Measurements from ENCODE around the gene AIF1.
"Not testable (repeated sequence)": the region's sequence is repeated elsewhere in the genome, so short reads cannot be mapped to it uniquely, and the experiment has no call there.

The AIF1 gene

GRCh38 chr6:31582230-31582643 lies 32.8 kb upstream of the AIF1 start, which contains the start of gene LTB:
Gene LTB, minus strand, starts transcription at chr6:31582424. Its CDS starts 7 bp downstream, at chr6:31582417.
- peak within 1 kb of the TSS; percentile 79 for H3K4me3 ChIP-seq (ENCODE audit: low read depth, low read length)
- TF ChIP-seq, protein P1, sequence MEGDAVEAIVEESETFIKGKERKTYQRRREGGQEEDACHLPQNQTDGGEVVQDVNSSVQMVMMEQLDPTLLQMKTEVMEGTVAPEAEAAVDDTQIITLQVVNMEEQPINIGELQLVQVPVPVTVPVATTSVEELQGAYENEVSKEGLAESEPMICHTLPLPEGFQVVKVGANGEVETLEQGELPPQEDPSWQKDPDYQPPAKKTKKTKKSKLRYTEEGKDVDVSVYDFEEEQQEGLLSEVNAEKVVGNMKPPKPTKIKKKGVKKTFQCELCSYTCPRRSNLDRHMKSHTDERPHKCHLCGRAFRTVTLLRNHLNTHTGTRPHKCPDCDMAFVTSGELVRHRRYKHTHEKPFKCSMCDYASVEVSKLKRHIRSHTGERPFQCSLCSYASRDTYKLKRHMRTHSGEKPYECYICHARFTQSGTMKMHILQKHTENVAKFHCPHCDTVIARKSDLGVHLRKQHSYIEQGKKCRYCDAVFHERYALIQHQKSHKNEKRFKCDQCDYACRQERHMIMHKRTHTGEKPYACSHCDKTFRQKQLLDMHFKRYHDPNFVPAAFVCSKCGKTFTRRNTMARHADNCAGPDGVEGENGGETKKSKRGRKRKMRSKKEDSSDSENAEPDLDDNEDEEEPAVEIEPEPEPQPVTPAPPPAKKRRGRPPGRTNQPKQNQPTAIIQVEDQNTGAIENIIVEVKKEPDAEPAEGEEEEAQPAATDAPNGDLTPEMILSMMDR (IDR thresholded peaks at IDR 0.05; ENCODE audit: low read depth, low read length): no peak

DNA sequence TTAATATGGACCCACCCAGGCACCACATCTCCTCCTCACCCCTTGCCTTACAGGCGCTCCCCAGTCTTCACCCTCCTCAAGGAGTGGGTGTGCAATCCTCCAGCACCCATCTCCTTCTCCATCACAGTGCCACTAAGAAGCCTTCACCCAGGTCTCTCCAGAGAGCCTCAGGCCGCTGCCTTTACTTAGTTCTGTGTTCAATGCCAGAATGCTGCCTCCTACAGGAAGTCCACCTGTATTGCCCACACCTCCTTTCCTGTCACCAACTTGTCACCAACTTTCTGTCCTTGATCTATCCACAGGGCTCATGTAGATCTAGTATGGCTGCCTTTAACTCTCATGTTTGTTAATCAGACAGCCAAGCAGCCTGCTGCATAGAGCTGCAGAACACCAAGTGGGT lies 29.5 kb upstream of the AIF1 start:
- no peak overlapping the region for H3K4me3 ChIP-seq (ENCODE audit: low read depth, low read length)
- TF ChIP-seq, protein P1 (IDR thresholded peaks at IDR 0.05; ENCODE audit: low read depth, low read length): peak; percentile 35

DNA sequence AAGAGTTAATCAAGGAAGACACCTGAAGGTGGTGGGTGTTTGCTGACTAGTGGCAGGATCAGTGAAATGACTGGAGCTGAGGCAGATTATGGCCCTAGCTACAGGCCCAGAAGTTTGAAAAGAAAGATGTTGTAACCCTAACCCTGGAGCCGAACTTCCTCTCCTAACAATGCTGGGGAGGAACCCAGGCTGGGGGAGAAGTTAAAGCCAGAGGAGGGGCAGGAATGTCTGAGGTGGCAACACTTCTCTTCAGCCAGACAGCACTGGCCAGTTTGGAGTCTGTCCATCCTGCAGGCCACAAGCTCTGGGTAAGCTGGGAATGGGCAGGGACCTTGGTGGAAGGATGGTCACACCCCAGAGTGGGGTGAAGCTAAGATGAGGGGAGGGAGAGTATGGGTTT lies 29.0 kb upstream of the AIF1 start, which contains the start of gene LST1:
Gene LST1, plus strand, starts transcription at position 270 of the 400 bp plus-strand sequence. CDS start 1,023 bp downstream, outside the sequence.
- H3K4me3 ChIP-seq (ENCODE audit: low read depth, low read length): no peak within 1 kb of the TSS
- TF ChIP-seq, protein P1 (IDR thresholded peaks at IDR 0.05; ENCODE audit: low read depth, low read length): no peak

DNA sequence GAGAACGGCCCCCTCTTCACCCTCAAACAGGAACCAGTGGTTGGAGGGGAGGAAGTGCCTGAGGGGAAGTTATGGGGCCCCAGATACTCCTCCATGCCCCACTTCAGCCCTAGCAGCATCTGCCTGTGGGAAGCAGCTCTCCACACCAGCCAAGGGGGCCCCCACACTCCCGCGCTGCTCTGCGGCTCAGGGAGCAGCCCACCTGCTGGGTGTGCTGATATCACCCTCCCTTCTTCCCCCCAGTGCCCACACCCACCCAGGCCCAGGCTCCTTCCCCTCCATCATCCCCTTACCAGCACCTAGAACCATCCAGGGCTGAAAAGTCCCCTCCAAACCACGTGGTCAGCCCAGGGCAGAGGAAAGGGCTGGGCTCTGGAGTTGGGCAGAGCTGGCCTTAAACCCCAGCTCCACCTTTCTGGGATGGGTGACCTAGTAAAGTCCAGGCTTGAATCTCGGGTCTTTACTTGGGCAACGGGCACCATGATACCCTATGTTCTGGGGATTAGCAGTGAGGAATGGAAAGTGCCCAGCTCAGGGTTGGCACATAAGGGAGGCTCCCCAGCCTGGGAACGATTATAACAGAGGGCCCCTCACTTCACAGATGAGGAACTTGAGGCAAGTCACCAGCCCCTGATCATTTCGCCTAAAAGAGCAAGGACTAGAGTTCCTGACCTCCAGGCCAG lies 28.3 kb upstream of the AIF1 start:
- TF ChIP-seq, protein P1 (IDR thresholded peaks at IDR 0.05; ENCODE audit: low read depth, low read length): no peak
- H3K4me3 ChIP-seq (ENCODE audit: low read depth, low read length): no peak overlapping the region

DNA sequence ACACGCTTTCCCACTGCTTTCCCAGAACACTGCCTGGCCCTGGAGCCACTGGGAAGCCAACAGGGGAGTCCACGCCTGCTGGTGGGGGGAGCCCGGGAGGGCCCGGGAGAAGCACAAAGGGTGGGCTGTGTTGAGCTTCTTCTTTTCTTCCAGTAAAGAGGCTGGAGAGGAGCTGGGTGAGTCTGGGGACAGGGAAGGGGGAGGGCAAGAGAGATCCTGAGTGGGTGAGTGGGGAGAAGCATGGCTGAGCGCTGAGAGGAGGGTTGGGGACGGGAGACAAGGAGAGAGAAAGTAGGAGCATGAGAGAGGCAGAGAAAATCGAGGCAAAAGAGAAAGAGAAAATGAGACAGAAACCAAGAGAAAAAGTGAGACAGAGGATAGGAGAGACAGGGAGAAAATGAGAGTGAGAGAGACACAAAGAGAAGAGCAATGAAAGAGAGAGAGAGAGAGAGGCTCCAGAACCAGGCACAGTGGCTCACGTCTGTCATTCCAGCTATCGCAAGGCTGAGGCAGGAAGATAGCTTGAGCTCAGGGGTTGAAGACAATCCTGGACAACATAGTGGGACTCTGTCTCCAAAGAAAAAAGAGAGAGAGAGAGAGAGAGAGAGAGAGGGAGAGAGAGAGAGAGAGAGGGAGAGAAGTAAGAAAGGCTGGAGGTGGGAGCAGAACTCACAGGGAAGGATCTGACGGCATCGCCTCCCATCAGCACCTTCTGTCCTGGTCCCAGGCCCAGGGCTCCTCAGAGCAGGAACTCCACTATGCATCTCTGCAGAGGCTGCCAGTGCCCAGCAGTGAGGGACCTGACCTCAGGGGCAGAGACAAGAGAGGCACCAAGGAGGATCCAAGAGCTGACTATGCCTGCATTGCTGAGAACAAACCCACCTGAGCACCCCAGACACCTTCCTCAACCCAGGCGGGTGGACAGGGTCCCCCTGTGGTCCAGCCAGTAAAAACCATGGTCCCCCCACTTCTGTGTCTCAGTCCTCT lies 26.9 kb upstream of the AIF1 start:
- H3K4me3 ChIP-seq (ENCODE audit: low read depth, low read length): no peak overlapping the region
- TF ChIP-seq, protein P1 (IDR thresholded peaks at IDR 0.05; ENCODE audit: low read depth, low read length): no peak

DNA sequence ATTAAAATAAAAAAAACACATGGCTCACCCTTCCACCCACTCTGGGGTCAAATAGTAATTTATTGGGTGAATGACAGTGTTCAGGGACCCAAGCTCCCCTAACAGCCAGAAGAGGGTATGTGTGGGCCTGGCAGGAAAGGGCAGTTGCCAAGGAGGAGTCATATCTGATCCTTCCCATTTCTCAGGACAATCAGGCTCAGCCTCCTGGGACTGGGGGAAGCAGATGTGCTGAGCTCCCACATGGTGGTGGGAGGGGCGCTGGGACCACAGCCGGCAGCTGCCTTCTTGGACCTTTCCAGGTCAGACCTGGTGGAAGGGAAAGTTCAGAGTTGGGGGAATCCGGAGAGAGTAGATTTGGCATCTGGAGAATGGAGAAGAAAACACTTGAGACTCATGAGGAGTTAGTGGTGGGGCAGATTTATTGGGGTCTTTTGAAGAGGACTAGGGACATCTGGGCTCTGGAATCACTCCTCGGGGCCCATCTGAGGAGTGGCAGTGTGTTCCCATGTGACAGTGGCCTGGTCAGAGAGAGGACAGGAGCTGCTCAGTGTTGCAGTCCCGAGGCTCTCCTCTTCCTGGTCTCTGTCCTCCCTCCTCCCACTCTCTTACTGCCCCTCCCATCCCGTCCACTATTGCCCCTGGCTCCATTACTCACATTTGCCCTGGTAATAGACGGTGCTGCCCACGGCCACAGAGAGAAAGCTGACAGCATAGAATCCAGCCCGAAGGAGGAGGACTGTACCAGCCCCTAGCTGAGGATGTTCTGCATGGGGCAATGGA lies 26.0 kb upstream of the AIF1 start:
- H3K4me3 ChIP-seq (ENCODE audit: low read depth, low read length): no peak overlapping the region
- TF ChIP-seq, protein P1 (IDR thresholded peaks at IDR 0.05; ENCODE audit: low read depth, low read length): no peak

DNA sequence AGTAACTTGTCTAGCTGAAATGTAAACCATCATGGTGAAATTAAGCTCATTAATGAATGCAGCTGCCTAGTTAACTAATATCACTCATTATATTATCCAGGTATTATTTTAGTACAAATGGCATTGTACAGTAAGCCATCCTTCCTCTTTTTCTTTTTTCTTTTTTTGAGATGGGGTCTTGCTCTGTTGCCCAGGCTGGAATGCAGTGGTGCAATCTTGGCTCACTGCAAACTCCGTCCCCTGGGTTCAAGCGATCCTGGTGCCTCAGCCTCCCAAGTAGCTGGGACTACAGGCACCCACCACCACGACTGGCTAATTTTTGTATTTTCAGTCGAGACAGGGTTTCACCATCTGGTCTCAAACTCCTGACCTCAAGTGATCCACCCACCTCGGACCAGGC lies 24.3 kb upstream of the AIF1 start:
- H3K4me3 ChIP-seq (ENCODE audit: low read depth, low read length): not testable (repeated sequence)
